K562 (cell line): ENCODE results near the gene RNF224. TPM values are rescaled to one million over a fixed set of nuclear protein-coding genes. Genes with fewer than 3 reads are reported as not detected.

Experiments
- CBFA2T3 ChIP-seq: fragments of 450-650 bp; IDR thresholded peaks from 2 replicates; pipeline ENCODE4 v1.6.1; 2017
- CXXC5 ChIP-seq: fragments of 250-450 bp; sonication (Bioruptor Pico); IDR thresholded peaks from 2 replicates; pipeline ENCODE4 v1.8.0; 2022; ENCODE audit warnings: inconsistent platforms, mild to moderate bottlenecking, moderate library complexity
- EZH2 ChIP-seq: IDR thresholded peaks from 2 replicates; pipeline ENCODE4 v1.6.1; 2012; ENCODE audit warnings: low read depth, mild to moderate bottlenecking, inconsistent platforms, low read length, borderline replicate concordance
- GABPA ChIP-seq: fragments of 200-800 bp; sonication (Bioruptor generic); conservative IDR thresholded peaks from 2 replicates; pipeline ENCODE4 v1.6.1; 2016; ENCODE audit warnings: low read depth, missing genetic modification characterization, missing compliant biosample characterization
- MAFF ChIP-seq: IDR thresholded peaks from 2 replicates; pipeline ENCODE4 v1.6.1; 2012; ENCODE audit warnings: low read length, improper control_type of control experiment
- MAFK ChIP-seq: IDR thresholded peaks from 2 replicates; pipeline ENCODE4 v1.6.1; 2011; ENCODE audit warnings: low read length, improper control_type of control experiment
- MEF2A ChIP-seq: IDR thresholded peaks from 2 replicates; pipeline ENCODE4 v1.6.1; 2011; ENCODE audit warnings: low read depth, mild to moderate bottlenecking, low read length, moderate library complexity; ENCODE audit not compliant: control insufficient read depth
- NFIC ChIP-seq: fragments of 450-650 bp; IDR thresholded peaks from 2 replicates; pipeline ENCODE4 v1.6.1; 2017; ENCODE audit warnings: mild to moderate bottlenecking, inconsistent platforms
- PPARD ChIP-seq: fragments of 250-450 bp; sonication (Bioruptor Pico); IDR thresholded peaks from 2 replicates; pipeline ENCODE4 v1.8.0; 2022; ENCODE audit warnings: inconsistent platforms, mild to moderate bottlenecking, moderate library complexity
- SP1 ChIP-seq: sonication (generic); formaldehyde crosslinking; IDR thresholded peaks from 2 replicates; pipeline ENCODE4 v1.8.1; 2022; ENCODE audit warnings: mild to moderate bottlenecking, missing genetic modification reagents
- TAF15 ChIP-seq: fragments of 200-400 bp; formaldehyde crosslinking; IDR thresholded peaks from 2 replicates; pipeline ENCODE4 v1.6.1; 2017; ENCODE audit warnings: mild to moderate bottlenecking, low read depth, low read length, moderate library complexity
- TBP ChIP-seq: optimal IDR thresholded peaks from 2 replicates; pipeline ENCODE3; 2011; ENCODE audit warnings: low read depth, low read length, improper control_type of control experiment
- ZEB2 ChIP-seq: fragments of 450-650 bp; IDR thresholded peaks from 2 replicates; pipeline ENCODE4 v1.6.1; 2016
- ZNF165 ChIP-seq: fragments of 250-450 bp; sonication (Bioruptor Pico); IDR thresholded peaks from 2 replicates; pipeline ENCODE4 v1.4.0; 2020; ENCODE audit warnings: borderline replicate concordance
- ZNF75A ChIP-seq: fragments of 450-650 bp; formaldehyde crosslinking; IDR thresholded peaks from 2 replicates; pipeline ENCODE4 v1.4.0; 2020; ENCODE audit warnings: mild to moderate bottlenecking
- polyA plus RNA-seq, 8 experiments: library from polyadenylated mRNA; depleted of rRNA in 4 of 8; stranded (reverse) in 5 of 8; unstranded in 3 of 8; fragments of >200 nt; fragmentation: Nextera tagmentation in 2 of 8; fragmentation: Illumina TruSeq in 1 of 8; extraction: Ambion mirVana in 2 of 8; extraction: Trizol in 1 of 8; gene quantifications; 2 replicates each; pipeline versions ENCODE4 v1.2.1 to v1.2.3, GENCODE V29; 2011 to 2014; ENCODE audit warnings: inconsistent platforms in 1 of 8, missing spikeins in 1 of 8
- total RNA-seq, 7 experiments: library from RNA; depleted of rRNA in 6 of 7; stranded (reverse); fragments of >200 nt in 6 of 7; fragmentation: Illumina TruSeq in 2 of 7; extraction: Trizol in 2 of 7; gene quantifications; 2 replicates each; pipeline versions ENCODE4 v1.2.1 to v1.2.3, GENCODE V29; 2011 to 2021; ENCODE audit warnings: low replicate concordance in 1 of 7
- TF ChIP-seq, protein P1 (sequence below): fragments of 250-450 bp; sonication (Bioruptor Pico); IDR thresholded peaks from 2 replicates; pipeline ENCODE4 v1.5.1; 2021; ENCODE audit warnings: mild to moderate bottlenecking
- TF ChIP-seq, protein P2 (sequence below): sonication (generic); formaldehyde crosslinking; IDR thresholded peaks from 2 replicates; pipeline ENCODE4 v1.5.0; 2020; ENCODE audit warnings: missing genetic modification reagents
- TF ChIP-seq, protein P3 (sequence below): fragments of 450-650 bp; IDR thresholded peaks from 2 replicates; pipeline ENCODE4 v1.6.1; 2017; ENCODE audit warnings: antibody characterized with exemption, mild to moderate bottlenecking

Gene RNF224
- total and polyA plus RNA-seq, 9 of the 15 experiments (the other 6 are each of a cell fraction or from before 2014, with no cell fraction given): not detected

DNA sequence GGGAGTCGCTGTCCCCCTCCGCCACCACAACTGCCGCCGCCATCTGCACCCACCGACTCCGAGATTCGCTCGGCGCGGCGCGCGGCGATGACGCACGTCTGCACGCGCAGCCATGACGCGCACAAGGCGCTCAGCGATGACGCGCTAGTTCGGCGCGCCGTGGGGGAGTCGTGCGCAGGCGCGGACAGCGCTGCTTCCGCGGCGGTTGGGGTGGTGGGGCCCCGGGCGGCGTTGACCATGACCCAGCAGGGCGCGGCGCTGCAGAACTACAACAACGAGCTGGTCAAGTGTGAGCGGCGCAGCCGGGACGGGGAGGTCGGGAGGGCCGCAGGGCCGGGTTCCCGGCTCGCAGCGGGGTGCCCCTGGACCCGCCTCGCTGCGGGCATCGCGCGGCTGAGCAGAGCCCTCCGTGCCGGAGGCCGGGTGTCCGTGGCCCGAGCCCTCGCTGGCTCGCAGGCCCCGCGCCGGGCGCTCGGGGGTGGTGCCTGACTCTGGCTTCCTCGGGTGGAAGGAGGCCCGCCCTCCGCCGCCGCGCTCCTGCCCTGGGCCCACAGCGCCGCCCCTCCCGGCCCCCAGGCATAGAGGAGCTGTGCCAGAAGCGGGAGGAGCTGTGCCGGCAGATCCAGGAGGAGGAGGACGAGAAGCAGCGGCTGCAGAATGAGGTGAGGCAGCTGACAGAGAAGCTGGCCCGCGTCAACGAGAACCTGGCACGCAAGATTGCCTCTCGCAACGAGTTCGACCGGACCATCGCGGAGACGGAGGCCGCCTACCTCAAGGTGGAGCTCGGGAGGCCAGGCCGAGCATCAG, 38.6 kb upstream of the RNF224 start, which contains the start of the genes ANAPC2 and SSNA1 (continued):
- TF ChIP-seq NFIC (peak; percentile 61), TBP (peak; percentile 80), ZEB2 (peak; percentile 66; the same call in 1 of the 2 replicates), ZNF165 (CRISPR knock-in tag) (no peak), ZNF75A (no peak), EZH2 (no peak), SP1 (CRISPR knock-in tag) (peak; percentile 94), CBFA2T3 (peak; percentile 19; the same call in 1 of the 2 replicates), GABPA (tag) (peak; percentile 44), MEF2A (no peak), MAFF (no peak), MAFK (peak; percentile 36; the same call in 1 of the 2 replicates), CXXC5 (peak; percentile 94), PPARD (CRISPR knock-in tag) (no peak), TAF15 (no peak)
- TF ChIP-seq, protein P1, sequence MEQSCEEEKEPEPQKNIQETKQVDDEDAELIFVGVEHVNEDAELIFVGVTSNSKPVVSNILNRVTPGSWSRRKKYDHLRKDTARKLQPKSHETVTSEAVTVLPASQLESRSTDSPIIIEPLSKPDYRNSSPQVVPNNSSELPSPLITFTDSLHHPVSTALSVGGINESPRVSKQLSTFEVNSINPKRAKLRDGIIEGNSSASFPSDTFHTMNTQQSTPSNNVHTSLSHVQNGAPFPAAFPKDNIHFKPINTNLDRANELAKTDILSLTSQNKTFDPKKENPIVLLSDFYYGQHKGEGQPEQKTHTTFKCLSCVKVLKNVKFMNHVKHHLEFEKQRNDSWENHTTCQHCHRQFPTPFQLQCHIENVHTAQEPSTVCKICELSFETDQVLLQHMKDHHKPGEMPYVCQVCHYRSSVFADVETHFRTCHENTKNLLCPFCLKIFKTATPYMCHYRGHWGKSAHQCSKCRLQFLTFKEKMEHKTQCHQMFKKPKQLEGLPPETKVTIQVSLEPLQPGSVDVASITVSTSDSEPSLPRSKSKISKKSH (CRISPR knock-in tag): no peak
- TF ChIP-seq, protein P2, sequence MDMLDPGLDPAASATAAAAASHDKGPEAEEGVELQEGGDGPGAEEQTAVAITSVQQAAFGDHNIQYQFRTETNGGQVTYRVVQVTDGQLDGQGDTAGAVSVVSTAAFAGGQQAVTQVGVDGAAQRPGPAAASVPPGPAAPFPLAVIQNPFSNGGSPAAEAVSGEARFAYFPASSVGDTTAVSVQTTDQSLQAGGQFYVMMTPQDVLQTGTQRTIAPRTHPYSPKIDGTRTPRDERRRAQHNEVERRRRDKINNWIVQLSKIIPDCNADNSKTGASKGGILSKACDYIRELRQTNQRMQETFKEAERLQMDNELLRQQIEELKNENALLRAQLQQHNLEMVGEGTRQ (CRISPR knock-in tag): no peak
- TF ChIP-seq, protein P3, sequence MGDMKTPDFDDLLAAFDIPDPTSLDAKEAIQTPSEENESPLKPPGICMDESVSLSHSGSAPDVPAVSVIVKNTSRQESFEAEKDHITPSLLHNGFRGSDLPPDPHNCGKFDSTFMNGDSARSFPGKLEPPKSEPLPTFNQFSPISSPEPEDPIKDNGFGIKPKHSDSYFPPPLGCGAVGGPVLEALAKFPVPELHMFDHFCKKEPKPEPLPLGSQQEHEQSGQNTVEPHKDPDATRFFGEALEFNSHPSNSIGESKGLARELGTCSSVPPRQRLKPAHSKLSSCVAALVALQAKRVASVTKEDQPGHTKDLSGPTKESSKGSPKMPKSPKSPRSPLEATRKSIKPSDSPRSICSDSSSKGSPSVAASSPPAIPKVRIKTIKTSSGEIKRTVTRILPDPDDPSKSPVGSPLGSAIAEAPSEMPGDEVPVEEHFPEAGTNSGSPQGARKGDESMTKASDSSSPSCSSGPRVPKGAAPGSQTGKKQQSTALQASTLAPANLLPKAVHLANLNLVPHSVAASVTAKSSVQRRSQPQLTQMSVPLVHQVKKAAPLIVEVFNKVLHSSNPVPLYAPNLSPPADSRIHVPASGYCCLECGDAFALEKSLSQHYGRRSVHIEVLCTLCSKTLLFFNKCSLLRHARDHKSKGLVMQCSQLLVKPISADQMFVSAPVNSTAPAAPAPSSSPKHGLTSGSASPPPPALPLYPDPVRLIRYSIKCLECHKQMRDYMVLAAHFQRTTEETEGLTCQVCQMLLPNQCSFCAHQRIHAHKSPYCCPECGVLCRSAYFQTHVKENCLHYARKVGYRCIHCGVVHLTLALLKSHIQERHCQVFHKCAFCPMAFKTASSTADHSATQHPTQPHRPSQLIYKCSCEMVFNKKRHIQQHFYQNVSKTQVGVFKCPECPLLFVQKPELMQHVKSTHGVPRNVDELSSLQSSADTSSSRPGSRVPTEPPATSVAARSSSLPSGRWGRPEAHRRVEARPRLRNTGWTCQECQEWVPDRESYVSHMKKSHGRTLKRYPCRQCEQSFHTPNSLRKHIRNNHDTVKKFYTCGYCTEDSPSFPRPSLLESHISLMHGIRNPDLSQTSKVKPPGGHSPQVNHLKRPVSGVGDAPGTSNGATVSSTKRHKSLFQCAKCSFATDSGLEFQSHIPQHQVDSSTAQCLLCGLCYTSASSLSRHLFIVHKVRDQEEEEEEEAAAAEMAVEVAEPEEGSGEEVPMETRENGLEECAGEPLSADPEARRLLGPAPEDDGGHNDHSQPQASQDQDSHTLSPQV: no peak; the same call in 1 of the 2 replicates
